GM23338 (cell line): ENCODE data around the gene MIPEP. TPM values are rescaled to one million over a fixed set of nuclear protein-coding genes. Genes with fewer than 3 reads are reported as not detected.

Source experiments
- ATAC-seq: fragments of 200-7000 bp; cut with Tn5 transposase; 3 replicates; pipeline ENCODE4 v1.9.1; 2020
- DNase-seq: peaks from one replicate; pipeline ENCODE4 v3.0.0-alpha.2; 2015; ENCODE audit warnings: low spot score
- H2AFZ ChIP-seq: fragments of 200-600 bp; sonication (generic); 2 replicates; pipeline ENCODE4 v1.8.0; 2016; ENCODE audit warnings: antibody characterized with exemption, mild to moderate bottlenecking, moderate library complexity
- H3F3A ChIP-seq: fragments of 200-600 bp; sonication (generic); replicated peaks from 2 replicates; pipeline ENCODE4 v1.8.0; 2017; ENCODE audit warnings: antibody characterized with exemption, mixed run types, low read depth
- H3K27ac ChIP-seq: fragments of 200-600 bp; sonication (generic); 2 replicates; pipeline ENCODE4 v1.6.1; 2016; ENCODE audit warnings: low read depth
- H3K27me3 ChIP-seq: fragments of 200-600 bp; sonication (generic); 2 replicates; pipeline ENCODE4 v1.8.0; 2016; ENCODE audit warnings: mild to moderate bottlenecking, mixed run types, moderate library complexity; ENCODE audit not compliant: insufficient read depth
- H3K36me3 ChIP-seq: fragments of 200-600 bp; sonication (generic); 2 replicates; pipeline ENCODE4 v1.8.0; 2016; ENCODE audit warnings: mild to moderate bottlenecking; ENCODE audit not compliant: insufficient read depth
- H3K4me1 ChIP-seq: fragments of 200-600 bp; sonication (generic); 2 replicates; pipeline ENCODE4 v1.8.0; 2016; ENCODE audit warnings: mild to moderate bottlenecking, moderate library complexity; ENCODE audit not compliant: insufficient read depth
- H3K4me2 ChIP-seq: fragments of 200-600 bp; sonication (generic); 2 replicates; pipeline ENCODE4 v1.7.1; 2017; ENCODE audit warnings: mixed run types
- H3K4me3 ChIP-seq: fragments of 200-600 bp; sonication (generic); 2 replicates; pipeline ENCODE4 v1.6.1; 2016; ENCODE audit warnings: mixed run types
- H3K79me2 ChIP-seq: fragments of 200-600 bp; sonication (generic); replicated peaks from 2 replicates; pipeline ENCODE4 v1.8.0; 2017; ENCODE audit warnings: mild to moderate bottlenecking; ENCODE audit not compliant: insufficient read depth
- H3K9me2 ChIP-seq: fragments of 200-600 bp; sonication (generic); 2 replicates; pipeline ENCODE4 v1.8.0; 2017; ENCODE audit not compliant: insufficient read depth
- H4K20me1 ChIP-seq: fragments of 200-600 bp; sonication (generic); replicated peaks from 2 replicates; pipeline ENCODE4 v1.8.0; 2017; ENCODE audit warnings: mild to moderate bottlenecking; ENCODE audit not compliant: insufficient read depth
- H3K27ac Mint-ChIP-seq: 2 replicates; pipeline ENCODE4 v1.8.0; 2020; ENCODE audit warnings: inconsistent platforms, mild to moderate bottlenecking, moderate library complexity, mixed read lengths
- H3K27me3 Mint-ChIP-seq: 3 replicates; pipeline ENCODE4 v1.8.0; 2022; ENCODE audit warnings: low read depth, mild to moderate bottlenecking, moderate library complexity, mixed read lengths, inconsistent platforms; ENCODE audit not compliant: insufficient read depth, poor library complexity
- H3K36me3 Mint-ChIP-seq: 3 replicates; pipeline ENCODE4 v1.8.0; 2021; ENCODE audit warnings: low read depth, mild to moderate bottlenecking, inconsistent platforms, moderate library complexity, mixed read lengths
- H3K4me1 Mint-ChIP-seq: 3 replicates; pipeline ENCODE4 v1.8.0; 2020; ENCODE audit warnings: mild to moderate bottlenecking, inconsistent platforms, mixed read lengths
- H3K4me3 Mint-ChIP-seq: 3 replicates; pipeline ENCODE4 v1.8.0; 2021; ENCODE audit warnings: moderate library complexity, mild to moderate bottlenecking, inconsistent platforms, mixed read lengths
- H3K9me3 Mint-ChIP-seq: 3 replicates; pipeline ENCODE4 v1.8.0; 2020; ENCODE audit warnings: moderate library complexity, mild to moderate bottlenecking, inconsistent platforms, mixed read lengths
- CREB1 ChIP-seq: fragments of 250-450 bp; sonication (Bioruptor Pico); IDR thresholded peaks from 2 replicates; pipeline ENCODE4 v1.5.0; 2020; ENCODE audit warnings: low read depth, mild to moderate bottlenecking, moderate library complexity
- EZH2phosphoT487 ChIP-seq: fragments of 200-600 bp; sonication (generic); IDR thresholded peaks from one replicate; pipeline ENCODE4 v1.8.1; 2018; ENCODE audit warnings: antibody characterized with exemption; ENCODE audit not compliant: unreplicated experiment
- STAT1 ChIP-seq: IDR thresholded peaks from one replicate; pipeline ENCODE4 v1.6.1; 2016; ENCODE audit warnings: antibody characterized with exemption; ENCODE audit not compliant: unreplicated experiment
- polyA plus RNA-seq: library from polyadenylated mRNA; unstranded; fragments of >200 nt; fragmentation: Nextera tagmentation; extraction: Ambion mirVana; gene quantifications from 2 replicates; pipeline ENCODE4 v1.2.1, GENCODE V29; 2016
- total RNA-seq: library from RNA; depleted of rRNA; stranded (reverse); fragments of >200 nt; shearing (Covaris generic); gene quantifications from 2 replicates; pipeline ENCODE4 v1.2.3, GENCODE V29; 2014
- TF ChIP-seq, protein P1 (sequence below): fragments of 250-450 bp; sonication (Bioruptor Pico); IDR thresholded peaks from 2 replicates; pipeline ENCODE4 v1.5.0; 2020; ENCODE audit warnings: mild to moderate bottlenecking, moderate library complexity
- TF ChIP-seq, protein P2 (sequence below), 2 experiments: fragments of 200-600 bp in 1 of 2; sonication (generic) in 1 of 2; conservative IDR thresholded peaks; 2 replicates each; pipeline versions ENCODE4 v1.5.1 to v1.6.1; 2016 to 2017; ENCODE audit warnings: antibody characterized with exemption in 2 of 2, low read depth in 2 of 2, mild to moderate bottlenecking in 2 of 2, moderate library complexity in 1 of 2

MIPEP gene
- total and polyA plus RNA-seq, 2 experiments from 2014 or later = 20.8 to 22.5 TPM

DNA sequence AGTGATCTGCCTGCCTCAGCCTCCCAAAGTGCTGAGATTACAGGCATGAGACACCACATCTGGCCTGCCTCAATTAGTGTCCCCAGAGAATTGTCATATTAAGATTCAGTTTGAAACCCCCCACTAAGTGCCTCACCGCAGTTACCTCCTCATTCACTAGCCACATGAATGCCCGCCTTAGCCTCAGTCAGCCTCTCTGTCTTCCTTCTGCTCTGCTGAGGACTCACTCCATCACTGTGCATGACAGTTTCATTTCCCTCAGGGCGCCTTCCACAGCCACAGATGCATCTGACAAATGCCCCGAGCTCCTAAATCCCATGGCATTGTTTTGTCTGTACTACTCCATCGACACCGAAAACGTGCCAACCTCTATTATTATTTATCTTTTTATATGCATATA lies 23.3 kb downstream of the MIPEP start:
- no peak overlapping the region for H3K4me2 ChIP-seq
- no peaks in the 10 kb centered on the region for H3K36me3 Mint-ChIP-seq
- no peak overlapping the region for H3K27ac ChIP-seq
- H3K27me3 Mint-ChIP-seq = no peaks in the 10 kb centered on the region
- H3K4me3 Mint-ChIP-seq = no peak overlapping the region
- no peak overlapping the region for H3K4me3 ChIP-seq
- H3K27me3 ChIP-seq = no peaks in the 10 kb centered on the region
- no peaks in the 10 kb centered on the region for H3F3A ChIP-seq
- no peak overlapping the region for H3K27ac Mint-ChIP-seq
- no peaks in the 10 kb centered on the region for H4K20me1 ChIP-seq
- TF ChIP-seq STAT1 = no peak
- TF ChIP-seq, protein P1, sequence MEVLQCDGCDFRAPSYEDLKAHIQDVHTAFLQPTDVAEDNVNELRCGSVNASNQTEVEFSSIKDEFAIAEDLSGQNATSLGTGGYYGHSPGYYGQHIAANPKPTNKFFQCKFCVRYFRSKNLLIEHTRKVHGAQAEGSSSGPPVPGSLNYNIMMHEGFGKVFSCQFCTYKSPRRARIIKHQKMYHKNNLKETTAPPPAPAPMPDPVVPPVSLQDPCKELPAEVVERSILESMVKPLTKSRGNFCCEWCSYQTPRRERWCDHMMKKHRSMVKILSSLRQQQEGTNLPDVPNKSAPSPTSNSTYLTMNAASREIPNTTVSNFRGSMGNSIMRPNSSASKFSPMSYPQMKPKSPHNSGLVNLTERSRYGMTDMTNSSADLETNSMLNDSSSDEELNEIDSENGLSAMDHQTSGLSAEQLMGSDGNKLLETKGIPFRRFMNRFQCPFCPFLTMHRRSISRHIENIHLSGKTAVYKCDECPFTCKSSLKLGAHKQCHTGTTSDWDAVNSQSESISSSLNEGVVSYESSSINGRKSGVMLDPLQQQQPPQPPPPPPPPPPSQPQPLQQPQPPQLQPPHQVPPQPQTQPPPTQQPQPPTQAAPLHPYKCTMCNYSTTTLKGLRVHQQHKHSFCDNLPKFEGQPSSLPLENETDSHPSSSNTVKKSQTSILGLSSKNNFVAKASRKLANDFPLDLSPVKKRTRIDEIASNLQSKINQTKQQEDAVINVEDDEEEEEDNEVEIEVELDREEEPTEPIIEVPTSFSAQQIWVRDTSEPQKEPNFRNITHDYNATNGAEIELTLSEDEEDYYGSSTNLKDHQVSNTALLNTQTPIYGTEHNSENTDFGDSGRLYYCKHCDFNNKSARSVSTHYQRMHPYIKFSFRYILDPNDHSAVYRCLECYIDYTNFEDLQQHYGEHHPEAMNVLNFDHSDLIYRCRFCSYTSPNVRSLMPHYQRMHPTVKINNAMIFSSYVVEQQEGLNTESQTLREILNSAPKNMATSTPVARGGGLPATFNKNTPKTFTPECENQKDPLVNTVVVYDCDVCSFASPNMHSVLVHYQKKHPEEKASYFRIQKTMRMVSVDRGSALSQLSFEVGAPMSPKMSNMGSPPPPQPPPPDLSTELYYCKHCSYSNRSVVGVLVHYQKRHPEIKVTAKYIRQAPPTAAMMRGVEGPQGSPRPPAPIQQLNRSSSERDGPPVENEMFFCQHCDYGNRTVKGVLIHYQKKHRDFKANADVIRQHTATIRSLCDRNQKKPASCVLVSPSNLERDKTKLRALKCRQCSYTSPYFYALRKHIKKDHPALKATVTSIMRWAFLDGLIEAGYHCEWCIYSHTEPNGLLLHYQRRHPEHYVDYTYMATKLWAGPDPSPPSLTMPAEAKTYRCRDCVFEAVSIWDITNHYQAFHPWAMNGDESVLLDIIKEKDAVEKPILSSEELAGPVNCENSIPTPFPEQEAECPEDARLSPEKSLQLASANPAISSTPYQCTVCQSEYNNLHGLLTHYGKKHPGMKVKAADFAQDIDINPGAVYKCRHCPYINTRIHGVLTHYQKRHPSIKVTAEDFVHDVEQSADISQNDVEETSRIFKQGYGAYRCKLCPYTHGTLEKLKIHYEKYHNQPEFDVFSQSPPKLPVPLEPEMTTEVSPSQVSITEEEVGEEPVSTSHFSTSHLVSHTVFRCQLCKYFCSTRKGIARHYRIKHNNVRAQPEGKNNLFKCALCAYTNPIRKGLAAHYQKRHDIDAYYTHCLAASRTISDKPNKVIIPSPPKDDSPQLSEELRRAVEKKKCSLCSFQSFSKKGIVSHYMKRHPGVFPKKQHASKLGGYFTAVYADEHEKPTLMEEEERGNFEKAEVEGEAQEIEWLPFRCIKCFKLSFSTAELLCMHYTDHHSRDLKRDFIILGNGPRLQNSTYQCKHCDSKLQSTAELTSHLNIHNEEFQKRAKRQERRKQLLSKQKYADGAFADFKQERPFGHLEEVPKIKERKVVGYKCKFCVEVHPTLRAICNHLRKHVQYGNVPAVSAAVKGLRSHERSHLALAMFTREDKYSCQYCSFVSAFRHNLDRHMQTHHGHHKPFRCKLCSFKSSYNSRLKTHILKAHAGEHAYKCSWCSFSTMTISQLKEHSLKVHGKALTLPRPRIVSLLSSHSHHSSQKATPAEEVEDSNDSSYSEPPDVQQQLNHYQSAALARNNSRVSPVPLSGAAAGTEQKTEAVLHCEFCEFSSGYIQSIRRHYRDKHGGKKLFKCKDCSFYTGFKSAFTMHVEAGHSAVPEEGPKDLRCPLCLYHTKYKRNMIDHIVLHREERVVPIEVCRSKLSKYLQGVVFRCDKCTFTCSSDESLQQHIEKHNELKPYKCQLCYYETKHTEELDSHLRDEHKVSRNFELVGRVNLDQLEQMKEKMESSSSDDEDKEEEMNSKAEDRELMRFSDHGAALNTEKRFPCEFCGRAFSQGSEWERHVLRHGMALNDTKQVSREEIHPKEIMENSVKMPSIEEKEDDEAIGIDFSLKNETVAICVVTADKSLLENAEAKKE (CRISPR knock-in tag) = no peak
- H2AFZ ChIP-seq = no peak overlapping the region
- ATAC-seq (no peak), DNase-seq (no peak)
- no peaks in the 10 kb centered on the region for H3K4me1 ChIP-seq
- no peaks in the 10 kb centered on the region for H3K79me2 ChIP-seq
- no peaks in the 10 kb centered on the region for H3K4me1 Mint-ChIP-seq
- no peaks in the 10 kb centered on the region for H3K9me3 Mint-ChIP-seq
- no peaks in the 10 kb centered on the region for H3K36me3 ChIP-seq
- H3K9me2 ChIP-seq = no peaks in the 10 kb centered on the region

DNA sequence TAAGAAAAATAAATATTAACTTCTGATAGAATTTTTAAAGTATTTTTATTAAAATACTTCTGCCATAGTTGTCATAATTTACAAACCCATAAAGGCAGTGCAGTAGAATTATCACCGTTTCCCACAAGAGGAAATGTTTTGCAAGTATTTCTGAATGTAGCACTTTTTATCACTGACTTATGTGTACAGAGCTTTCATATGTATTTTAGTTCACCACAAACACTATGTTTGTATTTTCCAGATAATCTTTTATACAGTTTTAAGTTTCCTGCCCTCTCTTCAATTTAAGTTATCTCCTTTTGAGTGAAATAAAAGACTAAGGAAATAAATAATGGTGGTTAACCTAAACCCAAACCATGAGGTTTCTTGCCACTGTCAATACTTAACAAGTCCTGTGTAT lies 24.2 kb downstream of the MIPEP start:
- no peaks in the 10 kb centered on the region for H3K36me3 ChIP-seq
- no peak overlapping the region for H3K27ac Mint-ChIP-seq
- TF ChIP-seq EZH2phosphoT487 (no peak), CREB1 (no peak)
- TF ChIP-seq, protein P2, sequence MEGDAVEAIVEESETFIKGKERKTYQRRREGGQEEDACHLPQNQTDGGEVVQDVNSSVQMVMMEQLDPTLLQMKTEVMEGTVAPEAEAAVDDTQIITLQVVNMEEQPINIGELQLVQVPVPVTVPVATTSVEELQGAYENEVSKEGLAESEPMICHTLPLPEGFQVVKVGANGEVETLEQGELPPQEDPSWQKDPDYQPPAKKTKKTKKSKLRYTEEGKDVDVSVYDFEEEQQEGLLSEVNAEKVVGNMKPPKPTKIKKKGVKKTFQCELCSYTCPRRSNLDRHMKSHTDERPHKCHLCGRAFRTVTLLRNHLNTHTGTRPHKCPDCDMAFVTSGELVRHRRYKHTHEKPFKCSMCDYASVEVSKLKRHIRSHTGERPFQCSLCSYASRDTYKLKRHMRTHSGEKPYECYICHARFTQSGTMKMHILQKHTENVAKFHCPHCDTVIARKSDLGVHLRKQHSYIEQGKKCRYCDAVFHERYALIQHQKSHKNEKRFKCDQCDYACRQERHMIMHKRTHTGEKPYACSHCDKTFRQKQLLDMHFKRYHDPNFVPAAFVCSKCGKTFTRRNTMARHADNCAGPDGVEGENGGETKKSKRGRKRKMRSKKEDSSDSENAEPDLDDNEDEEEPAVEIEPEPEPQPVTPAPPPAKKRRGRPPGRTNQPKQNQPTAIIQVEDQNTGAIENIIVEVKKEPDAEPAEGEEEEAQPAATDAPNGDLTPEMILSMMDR (conservative IDR thresholded peaks at IDR 0.05; ENCODE audit: low read depth in 2 of 2) = no peak

More for the DNA sequence above, 24.2 kb downstream of the MIPEP start:
- H3K27me3 Mint-ChIP-seq = no peaks in the 10 kb centered on the region
- no peak for ATAC-seq
- H3K27me3 ChIP-seq = no peaks in the 10 kb centered on the region
- H3K4me3 ChIP-seq = no peak overlapping the region
- H3K27ac ChIP-seq = no peak overlapping the region
- no peak overlapping the region for H3K4me3 Mint-ChIP-seq
- H3K36me3 Mint-ChIP-seq = no peaks in the 10 kb centered on the region
- no peaks in the 10 kb centered on the region for H3F3A ChIP-seq
- no peak overlapping the region for H2AFZ ChIP-seq
- no peak overlapping the region for H3K4me2 ChIP-seq
- H3K4me1 Mint-ChIP-seq = no peaks in the 10 kb centered on the region
- no peaks in the 10 kb centered on the region for H3K79me2 ChIP-seq
- no peaks in the 10 kb centered on the region for H3K4me1 ChIP-seq
- H4K20me1 ChIP-seq = no peaks in the 10 kb centered on the region
- no peaks in the 10 kb centered on the region for H3K9me3 Mint-ChIP-seq
- H3K9me2 ChIP-seq = no peaks in the 10 kb centered on the region
- no peak for DNase-seq
